ENCODE data around the gene PLPP3.

The PLPP3 gene

DNA sequence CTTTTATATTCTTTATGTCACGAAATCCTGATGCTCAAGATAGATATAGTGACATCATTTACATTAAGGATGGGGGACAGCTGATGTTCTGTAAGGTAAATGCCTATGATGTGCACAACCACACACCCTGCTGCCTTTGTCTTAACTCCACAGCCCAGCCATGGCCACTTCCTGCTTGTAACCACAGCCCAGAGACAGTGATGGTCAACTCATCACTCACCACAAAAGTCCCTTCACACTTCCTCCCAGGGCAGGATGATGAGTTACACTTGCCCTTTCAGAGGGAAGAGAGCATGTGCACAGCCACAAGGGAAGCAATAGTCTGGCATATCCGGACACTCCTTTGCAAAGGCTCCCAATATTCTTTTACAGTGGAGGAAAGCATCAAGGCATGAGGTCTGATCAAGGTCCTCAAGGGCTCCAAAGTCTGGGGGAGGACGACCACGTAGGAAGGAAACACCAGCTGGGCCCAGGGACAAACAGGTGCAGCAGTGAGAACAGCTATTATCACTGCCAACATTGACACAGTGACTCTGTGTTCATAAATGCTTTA, 53.8 kb downstream of the PLPP3 start:
- 5% methylated on average over 3 of the region's 4 CpGs for WGBS (ENCODE audit: insufficient coverage)
- Histone ChIP-seq H3K4me1 (ENCODE audit: control extremely low read depth in 1 of 4, control insufficient read depth in 4 of 4, insufficient read depth in 4 of 4, low read length in 3 of 4) (peaks cover 16 to 26% (median 22%) of the 10 kb centered on the region in 4 experiments), H3K4me3 (ENCODE audit: control insufficient read depth in 1 of 7, extremely low read depth in 1 of 7, insufficient read depth in 4 of 7, low read depth in 2 of 7, low read length in 6 of 7) (no peak overlapping the region), H3K9me3 (ENCODE audit: control extremely low read depth in 1 of 5, control insufficient read depth in 4 of 5, insufficient read depth in 2 of 5, low read depth in 1 of 5, low read length in 4 of 5) (no peaks in the 10 kb centered on the region), H3K27ac (ENCODE audit: insufficient read depth in 1 of 2, low read depth in 1 of 2, low read length in 2 of 2, poor library complexity in 1 of 2, severe bottlenecking in 2 of 2) (no peak overlapping the region), H3K27me3 (replicated peaks in 2 of 5; ENCODE audit: control insufficient read depth in 4 of 5, insufficient read depth in 5 of 5, low read length in 4 of 5) (peaks cover 0 to 3% (median 0%) of the 10 kb centered on the region in 5 experiments), H3K36me3 (ENCODE audit: control insufficient read depth in 4 of 4, insufficient read depth in 4 of 4, low read length in 3 of 4) (no peaks in the 10 kb centered on the region)
- ChIA-PET CTCF (no interaction called here), POLR2A (no interaction called here)
- DNase-seq, result peak; percentile 39 to 84 (median 78)

GRCh38 chr1:56524263-56524662, 55.1 kb downstream of the PLPP3 start:
- Histone ChIP-seq H3K4me1 (ENCODE audit: control extremely low read depth in 1 of 4, control insufficient read depth in 4 of 4, insufficient read depth in 4 of 4, low read length in 3 of 4) (peaks cover 16 to 26% (median 22%) of the 10 kb centered on the region in 4 experiments), H3K9me3 (ENCODE audit: control extremely low read depth in 1 of 5, control insufficient read depth in 4 of 5, insufficient read depth in 2 of 5, low read depth in 1 of 5, low read length in 4 of 5) (no peaks in the 10 kb centered on the region), H3K27me3 (replicated peaks in 2 of 5; ENCODE audit: control insufficient read depth in 4 of 5, insufficient read depth in 5 of 5, low read length in 4 of 5) (peaks cover 0 to 4% (median 0%) of the 10 kb centered on the region in 5 experiments), H3K27ac (ENCODE audit: insufficient read depth in 1 of 2, low read depth in 1 of 2, low read length in 2 of 2, poor library complexity in 1 of 2, severe bottlenecking in 2 of 2) (no peak overlapping the region), H3K36me3 (ENCODE audit: control insufficient read depth in 4 of 4, insufficient read depth in 4 of 4, low read length in 3 of 4) (no peaks in the 10 kb centered on the region), H3K4me3 (ENCODE audit: control insufficient read depth in 1 of 7, extremely low read depth in 1 of 7, insufficient read depth in 4 of 7, low read depth in 2 of 7, low read length in 6 of 7) (no peak overlapping the region)
- WGBS (ENCODE audit: insufficient coverage), result 97% methylated on average over 10 of the region's 11 CpGs
- ChIA-PET CTCF (no interaction called here), POLR2A (interaction anchor here (0.6 kb wide), 1 partner anchor 16 kb away, joined by 3 read pairs; no protein-coding TSS in a partner anchor)
- no peak for DNase-seq

GRCh38 chr1:56522680-56523079, 56.7 kb downstream of the PLPP3 start:
- Histone ChIP-seq H3K27ac (ENCODE audit: insufficient read depth in 1 of 2, low read depth in 1 of 2, low read length in 2 of 2, poor library complexity in 1 of 2, severe bottlenecking in 2 of 2) (no peak overlapping the region), H3K4me3 (ENCODE audit: control insufficient read depth in 1 of 7, extremely low read depth in 1 of 7, insufficient read depth in 4 of 7, low read depth in 2 of 7, low read length in 6 of 7) (no peak overlapping the region), H3K9me3 (ENCODE audit: control extremely low read depth in 1 of 5, control insufficient read depth in 4 of 5, insufficient read depth in 2 of 5, low read depth in 1 of 5, low read length in 4 of 5) (no peaks in the 10 kb centered on the region), H3K36me3 (ENCODE audit: control insufficient read depth in 4 of 4, insufficient read depth in 4 of 4, low read length in 3 of 4) (no peaks in the 10 kb centered on the region), H3K4me1 (ENCODE audit: control extremely low read depth in 1 of 4, control insufficient read depth in 4 of 4, insufficient read depth in 4 of 4, low read length in 3 of 4) (peaks cover 16 to 26% (median 22%) of the 10 kb centered on the region in 4 experiments), H3K27me3 (replicated peaks in 2 of 5; ENCODE audit: control insufficient read depth in 4 of 5, insufficient read depth in 5 of 5, low read length in 4 of 5) (peaks cover 0 to 5% (median 0%) of the 10 kb centered on the region in 5 experiments)
- ChIA-PET POLR2A (no interaction called here), CTCF (no interaction called here)
- 36% methylated on average over 5 of the region's 5 CpGs for WGBS (ENCODE audit: insufficient coverage)
- DNase-seq, result peak in 1 of 3 donors; percentile 15

GRCh38 chr1:56520016-56520601, 59.3 kb downstream of the PLPP3 start:
- Histone ChIP-seq H3K36me3 (ENCODE audit: control insufficient read depth in 4 of 4, insufficient read depth in 4 of 4, low read length in 3 of 4) (no peaks in the 10 kb centered on the region), H3K27ac (ENCODE audit: insufficient read depth in 1 of 2, low read depth in 1 of 2, low read length in 2 of 2, poor library complexity in 1 of 2, severe bottlenecking in 2 of 2) (no peak overlapping the region), H3K27me3 (replicated peaks in 2 of 5; ENCODE audit: control insufficient read depth in 4 of 5, insufficient read depth in 5 of 5, low read length in 4 of 5) (peaks cover 0 to 8% (median 0%) of the 10 kb centered on the region in 5 experiments), H3K9me3 (ENCODE audit: control extremely low read depth in 1 of 5, control insufficient read depth in 4 of 5, insufficient read depth in 2 of 5, low read depth in 1 of 5, low read length in 4 of 5) (no peaks in the 10 kb centered on the region), H3K4me1 (ENCODE audit: control extremely low read depth in 1 of 4, control insufficient read depth in 4 of 4, insufficient read depth in 4 of 4, low read length in 3 of 4) (peaks cover 12 to 21% (median 18%) of the 10 kb centered on the region in 4 experiments), H3K4me3 (ENCODE audit: control insufficient read depth in 1 of 7, extremely low read depth in 1 of 7, insufficient read depth in 4 of 7, low read depth in 2 of 7, low read length in 6 of 7) (no peak overlapping the region)
- CTCF ChIA-PET, result no interaction called here
- POLR2A ChIA-PET, result no interaction called here
- 97% methylated on average over 3 of the region's 3 CpGs for WGBS (ENCODE audit: insufficient coverage)
- no peak for DNase-seq

- H3K27ac ChIP-seq (ENCODE audit: insufficient read depth in 1 of 2, low read depth in 1 of 2, low read length in 2 of 2, poor library complexity in 1 of 2, severe bottlenecking in 2 of 2), result no peak overlapping the region
- no peaks in the 10 kb centered on the region for H3K9me3 ChIP-seq (ENCODE audit: control extremely low read depth in 1 of 5, control insufficient read depth in 4 of 5, insufficient read depth in 2 of 5, low read depth in 1 of 5, low read length in 4 of 5)
- WGBS (ENCODE audit: insufficient coverage), result 100% methylated on average over 1 of the region's 2 CpGs
- peaks cover 0 to 8% (median 0%) of the 10 kb centered on the region in 5 experiments for H3K27me3 ChIP-seq (replicated peaks in 2 of 5; ENCODE audit: control insufficient read depth in 4 of 5, insufficient read depth in 5 of 5, low read length in 4 of 5)
- H3K36me3 ChIP-seq (ENCODE audit: control insufficient read depth in 4 of 4, insufficient read depth in 4 of 4, low read length in 3 of 4), result no peaks in the 10 kb centered on the region
- ChIA-PET CTCF (no interaction called here), POLR2A (no interaction called here)
- DNase-seq, result no peak
- H3K4me1 ChIP-seq (ENCODE audit: control extremely low read depth in 1 of 4, control insufficient read depth in 4 of 4, insufficient read depth in 4 of 4, low read length in 3 of 4), result peaks cover 7 to 13% (median 11%) of the 10 kb centered on the region in 4 experiments
- no peak overlapping the region for H3K4me3 ChIP-seq (ENCODE audit: control insufficient read depth in 1 of 7, extremely low read depth in 1 of 7, insufficient read depth in 4 of 7, low read depth in 2 of 7, low read length in 6 of 7)
Observed at GRCh38 chr1:56517404-56518130, 61.8 kb downstream of the PLPP3 start.

DNA sequence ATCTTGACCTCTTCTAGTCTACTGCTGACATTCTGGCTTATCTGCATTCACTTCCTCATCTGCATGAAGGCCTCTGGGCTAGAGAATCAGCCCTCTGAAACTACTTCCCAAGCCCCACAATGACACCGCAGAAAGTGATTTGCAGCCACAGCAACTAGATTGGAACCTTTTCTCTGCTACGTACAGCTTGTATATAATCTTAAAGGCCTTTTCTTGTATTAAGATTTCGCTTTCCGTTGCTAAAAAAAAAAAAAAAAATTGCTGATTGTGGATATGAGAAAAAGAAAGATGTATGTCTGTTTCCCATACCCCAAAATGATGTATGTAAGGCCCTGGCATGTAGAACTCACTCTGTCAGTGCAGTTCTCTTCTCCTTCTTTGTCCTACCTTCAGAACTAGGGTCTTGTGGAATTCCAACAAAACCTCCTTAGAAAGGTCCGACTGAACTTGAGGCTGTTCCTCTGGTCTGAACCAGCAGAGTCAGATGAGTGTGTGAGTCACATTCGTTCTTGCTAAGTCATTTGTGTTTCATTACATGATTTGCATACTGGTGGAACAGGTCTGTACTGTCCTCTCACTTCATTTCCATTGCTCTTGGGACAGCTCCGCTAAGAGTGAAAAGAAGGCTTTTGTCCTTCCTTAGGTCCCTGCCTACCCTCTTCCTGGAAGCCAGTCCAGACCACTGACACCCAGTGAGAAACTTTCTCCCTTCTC, 62.7 kb downstream of the PLPP3 start:
- peak overlapping the region in 1 of 2 experiments; percentile 6 for H3K27ac ChIP-seq (ENCODE audit: insufficient read depth in 1 of 2, low read depth in 1 of 2, low read length in 2 of 2, poor library complexity in 1 of 2, severe bottlenecking in 2 of 2)
- H3K27me3 ChIP-seq (replicated peaks in 2 of 5; ENCODE audit: control insufficient read depth in 4 of 5, insufficient read depth in 5 of 5, low read length in 4 of 5), result peaks cover 0 to 8% (median 0%) of the 10 kb centered on the region in 5 experiments
- peak; percentile 76 to 91 (median 87) for DNase-seq
- ChIA-PET CTCF (no interaction called here), POLR2A (no interaction called here)
- no peak overlapping the region for H3K4me3 ChIP-seq (ENCODE audit: control insufficient read depth in 1 of 7, extremely low read depth in 1 of 7, insufficient read depth in 4 of 7, low read depth in 2 of 7, low read length in 6 of 7)
- peaks cover 7 to 13% (median 10%) of the 10 kb centered on the region in 4 experiments for H3K4me1 ChIP-seq (ENCODE audit: control extremely low read depth in 1 of 4, control insufficient read depth in 4 of 4, insufficient read depth in 4 of 4, low read length in 3 of 4)
- no peaks in the 10 kb centered on the region for H3K9me3 ChIP-seq (ENCODE audit: control extremely low read depth in 1 of 5, control insufficient read depth in 4 of 5, insufficient read depth in 2 of 5, low read depth in 1 of 5, low read length in 4 of 5)
- no peaks in the 10 kb centered on the region for H3K36me3 ChIP-seq (ENCODE audit: control insufficient read depth in 4 of 4, insufficient read depth in 4 of 4, low read length in 3 of 4)
- 63% methylated on average over 3 of the region's 7 CpGs for WGBS (ENCODE audit: insufficient coverage)

Data from common myeloid progenitor, CD34-positive (primary cell).